SK-N-MC (cell line): ENCODE measurements around the gene PPP1R1B.

Source experiments
- EZH2 ChIP-seq: fragments of 200-600 bp; sonication (generic); IDR thresholded peaks from one replicate; pipeline ENCODE4 v1.6.1; 2017; ENCODE audit warnings: antibody characterized with exemption
- FOXP2 ChIP-seq: optimal IDR thresholded peaks from 2 replicates; pipeline ENCODE3; 2011; ENCODE audit warnings: mild to moderate bottlenecking, moderate library complexity; ENCODE audit not compliant: insufficient read depth; ENCODE audit errors: extremely low read length, control extremely low read depth
- POLR2AphosphoS5 ChIP-seq: IDR thresholded peaks from 2 replicates; pipeline ENCODE4 v1.6.1; 2012; ENCODE audit warnings: mild to moderate bottlenecking, low read depth, low read length, borderline replicate concordance

GRCh38 chr17:39612935-39613464, 13.8 kb upstream of the PPP1R1B start:
- TF ChIP-seq FOXP2, result no peak
- TF ChIP-seq EZH2, result no peak
- TF ChIP-seq POLR2AphosphoS5, result no peak
